ENCODE measurements around the gene FAM13B. TPM values are rescaled to one million over a fixed set of nuclear protein-coding genes. Genes with fewer than 3 reads are reported as not detected.
"Not testable (repeated sequence)": the region's sequence is repeated elsewhere in the genome, so short reads cannot be mapped to it uniquely, and the experiment has no call there.

Gene FAM13B
- polyA plus RNA-seq (ENCODE audit: insufficient read length): 24.6 TPM

DNA sequence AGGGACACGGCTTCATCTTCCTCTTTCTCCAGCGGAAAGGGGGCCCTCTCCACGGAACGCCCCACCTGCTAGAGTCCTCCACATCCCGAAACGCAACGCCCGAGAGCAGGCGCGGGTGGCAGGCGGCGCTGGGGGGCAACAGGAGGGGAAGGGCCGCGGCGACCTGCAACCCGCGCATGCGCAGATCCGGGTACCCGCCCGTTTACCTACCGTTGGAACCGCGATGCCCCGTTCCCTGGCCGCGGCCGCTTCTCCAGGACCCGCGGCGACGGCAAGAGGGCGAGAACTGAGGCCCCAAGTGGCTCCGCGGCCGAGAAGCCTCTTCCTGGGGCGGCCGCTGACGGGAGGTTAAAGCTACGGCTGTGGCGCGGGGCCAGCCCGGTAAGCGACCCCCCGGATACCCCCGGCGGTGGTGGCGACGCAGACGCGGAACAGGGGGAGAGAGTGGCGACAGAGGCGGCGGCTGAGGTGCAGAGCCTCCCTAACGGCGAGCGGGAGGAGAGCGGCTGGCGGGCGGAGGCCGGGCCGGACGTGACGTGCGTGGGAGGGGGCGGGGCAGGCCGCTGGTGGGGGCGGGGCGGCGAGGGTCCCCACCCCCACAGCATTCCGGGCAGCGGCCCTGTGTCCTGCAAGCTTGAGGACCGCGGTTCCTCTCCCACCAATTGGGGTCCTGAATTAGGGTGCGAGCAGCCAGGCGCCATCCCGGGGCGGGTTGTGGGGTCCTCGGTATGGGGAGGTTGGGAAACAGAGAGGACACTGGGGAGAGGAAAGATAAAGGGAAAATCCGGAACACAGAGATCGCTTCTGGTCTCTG, at the start of gene FAM13B:
Gene FAM13B, minus strand, starts transcription at position 508 of the 814 bp plus-strand sequence. CDS start 13,968 bp downstream, outside the sequence.
- peak; percentile 69 for DNase-seq

DNA sequence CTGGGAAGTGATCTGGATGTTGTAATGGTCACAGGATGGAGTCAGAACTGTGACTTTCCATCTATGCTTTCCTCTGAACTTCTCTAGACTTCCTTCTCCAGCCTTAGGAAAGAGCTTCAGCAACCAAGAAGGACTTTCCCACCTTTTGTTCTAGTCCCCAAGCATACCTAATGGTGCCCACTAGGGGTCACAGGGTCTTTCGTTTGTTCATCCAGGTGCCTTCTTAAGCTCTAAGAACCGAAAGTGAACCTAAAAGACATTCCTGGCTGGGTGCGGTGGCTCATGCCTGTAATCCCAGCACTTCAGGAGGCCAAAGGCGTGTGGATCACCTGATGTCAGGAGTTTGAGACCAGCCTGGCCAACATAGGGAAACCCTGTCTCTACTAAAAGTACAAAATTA, 49.2 kb upstream of the FAM13B start:
- no peak for DNase-seq

DNA sequence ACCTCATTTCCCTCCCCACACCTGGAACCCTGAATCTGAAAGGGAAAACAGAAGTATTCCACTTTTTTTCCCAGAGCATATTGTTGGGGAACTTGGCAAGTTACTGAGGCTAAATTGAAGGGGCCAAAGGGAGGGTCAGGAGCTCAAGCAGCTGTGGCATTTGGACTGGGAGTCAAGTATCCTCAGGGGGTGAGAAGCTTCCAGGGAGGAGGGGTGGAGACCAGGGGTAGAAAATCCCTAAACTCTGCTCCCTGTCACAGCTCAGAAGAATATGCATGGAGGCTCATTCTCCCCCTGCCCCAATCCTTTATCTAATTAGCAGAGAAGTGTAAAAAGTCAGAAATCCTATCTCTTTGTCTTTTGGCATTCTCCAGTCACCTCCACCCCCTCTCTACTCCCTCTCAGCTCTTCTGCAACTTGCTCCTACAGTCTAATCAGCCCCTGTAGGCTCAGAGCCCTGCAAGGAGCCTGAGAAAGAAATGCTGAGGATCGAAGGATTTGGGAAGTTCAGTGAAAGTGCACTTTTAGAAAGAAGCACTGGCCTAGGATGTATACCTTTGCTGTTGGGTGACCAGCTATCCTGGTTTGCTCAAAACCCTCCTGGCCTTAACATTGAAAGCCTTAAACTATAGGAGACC, 45.2 kb upstream of the FAM13B start:
- DNase-seq: no peak

DNA sequence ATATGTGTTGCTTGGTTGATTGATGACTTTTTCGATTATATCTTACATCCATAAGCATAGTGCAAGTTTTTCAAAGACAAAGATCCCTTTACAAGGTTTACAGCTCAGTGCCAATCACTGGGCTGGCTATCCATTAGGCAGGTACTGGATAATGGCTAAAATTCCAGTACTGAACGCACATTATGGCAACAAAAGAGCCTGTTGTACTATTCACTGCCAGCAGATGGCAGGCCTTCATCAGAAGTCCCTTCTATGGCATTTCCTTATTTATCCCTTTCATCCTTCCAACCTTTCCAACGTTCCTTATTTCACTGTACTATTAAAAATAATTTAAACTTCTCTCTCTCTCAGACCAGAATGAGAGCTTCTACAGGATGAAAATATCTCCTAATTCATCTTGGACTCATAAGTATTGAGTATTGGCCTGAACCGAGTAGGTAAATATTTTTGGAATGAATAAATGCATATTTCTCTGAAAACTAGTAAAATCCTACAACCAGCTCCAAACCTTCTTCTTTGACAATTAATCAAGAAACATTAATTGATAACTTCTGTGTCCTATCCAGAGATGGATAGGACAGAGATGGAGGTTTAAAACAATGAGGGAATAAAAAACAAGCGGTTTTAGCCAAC, 44.3 kb upstream of the FAM13B start:
- DNase-seq: peak; percentile 62

DNA sequence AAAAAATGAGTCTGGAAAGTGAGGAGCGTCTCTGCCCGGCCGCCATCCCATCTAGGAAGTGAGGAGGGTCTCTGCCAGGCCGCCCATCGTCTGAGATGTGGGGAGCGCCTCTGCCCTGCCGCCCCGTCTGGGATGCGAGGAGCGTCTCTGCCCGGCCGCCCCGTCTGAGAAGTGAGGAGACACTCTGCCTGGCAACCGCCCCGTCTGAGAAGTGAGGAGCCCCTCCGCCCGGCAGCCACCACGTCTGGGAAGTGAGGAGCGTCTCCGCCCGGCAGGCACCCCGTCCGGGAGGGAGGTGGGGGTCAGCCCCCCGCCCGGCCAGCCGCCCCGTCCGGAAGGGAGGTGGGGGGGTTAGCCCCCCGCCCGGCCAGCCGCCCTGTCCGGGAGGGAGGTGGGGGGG, 37.1 kb upstream of the FAM13B start:
- not testable (repeated sequence) for DNase-seq

DNA sequence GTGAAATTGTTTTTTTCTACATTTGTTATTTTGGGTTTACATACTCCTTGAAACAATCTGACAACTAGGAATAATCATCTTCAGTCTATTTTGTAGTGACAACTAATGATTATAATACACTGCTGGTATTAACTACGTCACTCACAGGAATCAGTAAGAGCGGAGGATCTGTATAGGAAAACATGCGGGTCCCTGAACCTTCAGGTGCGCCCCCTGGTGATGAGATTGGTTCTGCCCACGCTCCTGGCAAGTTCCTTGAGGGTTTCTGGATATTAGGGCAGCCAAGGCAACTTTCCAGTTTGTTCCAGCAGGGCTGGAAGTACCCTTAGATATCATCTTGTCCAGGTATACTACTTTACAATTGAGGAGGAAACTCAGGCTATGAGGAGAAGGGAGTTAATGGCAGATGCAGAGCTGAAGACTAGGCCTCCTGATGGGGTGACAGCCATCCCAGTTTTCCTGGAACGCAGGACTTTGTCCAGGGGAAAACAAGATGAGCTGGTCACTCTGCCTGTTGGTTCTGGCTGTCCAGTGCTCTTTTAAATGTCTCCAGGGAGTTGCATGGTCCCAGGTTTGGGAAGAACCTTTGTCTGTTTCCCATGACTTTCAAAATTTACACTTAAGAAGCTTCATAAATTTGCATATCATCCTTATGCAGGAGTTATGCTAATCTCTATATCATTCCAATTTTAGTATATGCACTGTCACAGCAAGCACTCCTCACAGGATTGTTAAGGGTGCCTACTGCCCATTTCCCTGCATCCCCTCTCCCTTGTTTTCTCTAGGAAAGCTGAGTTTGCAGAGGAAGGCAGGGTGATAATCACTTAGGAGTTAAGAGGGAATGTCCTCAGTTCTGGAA, 36.1 kb upstream of the FAM13B start:
- peak; percentile 23 for DNase-seq

DNA sequence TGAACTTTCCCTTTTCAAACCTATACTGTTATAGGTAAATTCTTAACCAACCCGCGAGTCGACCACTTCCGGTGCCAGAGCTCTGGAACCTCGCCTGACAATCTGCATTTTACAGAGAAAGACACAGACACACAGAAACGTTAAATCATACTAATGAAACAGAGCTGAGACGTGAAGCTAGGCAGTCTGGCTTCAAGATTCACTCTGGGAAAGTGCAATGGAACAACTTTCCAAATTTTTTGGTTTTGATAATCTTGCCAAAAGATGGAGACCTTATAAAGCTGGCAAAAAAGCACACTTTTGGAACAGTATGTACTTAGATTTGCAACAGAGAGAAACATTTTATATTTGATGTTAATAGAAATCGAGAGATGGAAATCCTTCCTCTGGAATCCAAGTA, 35.1 kb upstream of the FAM13B start:
- DNase-seq: no peak

DNA sequence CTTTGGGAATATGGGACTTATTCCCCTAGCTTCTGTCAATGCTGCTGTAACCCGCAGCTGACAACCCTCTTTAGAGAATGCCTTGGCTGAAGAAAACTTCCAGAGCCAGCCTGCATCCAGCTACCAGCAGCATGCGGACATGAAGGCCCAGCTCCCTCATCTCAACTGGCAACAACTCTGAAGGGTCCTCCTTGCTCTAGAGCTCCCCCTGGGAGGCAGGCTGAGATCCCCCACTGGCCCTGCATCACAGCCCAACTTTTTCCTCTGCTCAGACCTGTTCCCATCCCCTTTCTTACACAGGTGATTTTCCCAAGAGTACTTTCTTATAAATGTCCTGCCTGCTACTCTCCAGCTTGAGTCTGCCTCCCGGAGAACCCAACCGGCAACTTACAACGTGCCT, 32.2 kb upstream of the FAM13B start:
- DNase-seq: no peak

DNA sequence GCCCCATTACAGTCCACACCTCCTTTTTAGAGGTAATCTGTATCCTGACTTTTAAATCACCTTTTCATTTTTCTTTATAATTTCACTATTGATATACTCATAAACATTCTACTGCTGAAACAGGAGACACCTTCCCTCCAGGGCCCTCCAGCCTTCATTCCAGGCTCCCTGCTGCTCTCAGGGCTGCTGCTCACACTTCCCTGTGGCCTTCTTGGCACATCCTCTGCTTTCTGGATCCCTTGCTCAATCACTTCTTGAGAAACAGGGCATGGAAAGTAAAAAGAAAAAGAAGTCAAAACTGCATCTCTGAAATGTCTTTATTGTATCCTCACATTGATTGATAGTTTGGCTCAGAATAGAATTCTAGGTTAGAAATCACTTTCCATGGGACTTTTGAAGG, 31.6 kb upstream of the FAM13B start:
- no peak for DNase-seq

DNA sequence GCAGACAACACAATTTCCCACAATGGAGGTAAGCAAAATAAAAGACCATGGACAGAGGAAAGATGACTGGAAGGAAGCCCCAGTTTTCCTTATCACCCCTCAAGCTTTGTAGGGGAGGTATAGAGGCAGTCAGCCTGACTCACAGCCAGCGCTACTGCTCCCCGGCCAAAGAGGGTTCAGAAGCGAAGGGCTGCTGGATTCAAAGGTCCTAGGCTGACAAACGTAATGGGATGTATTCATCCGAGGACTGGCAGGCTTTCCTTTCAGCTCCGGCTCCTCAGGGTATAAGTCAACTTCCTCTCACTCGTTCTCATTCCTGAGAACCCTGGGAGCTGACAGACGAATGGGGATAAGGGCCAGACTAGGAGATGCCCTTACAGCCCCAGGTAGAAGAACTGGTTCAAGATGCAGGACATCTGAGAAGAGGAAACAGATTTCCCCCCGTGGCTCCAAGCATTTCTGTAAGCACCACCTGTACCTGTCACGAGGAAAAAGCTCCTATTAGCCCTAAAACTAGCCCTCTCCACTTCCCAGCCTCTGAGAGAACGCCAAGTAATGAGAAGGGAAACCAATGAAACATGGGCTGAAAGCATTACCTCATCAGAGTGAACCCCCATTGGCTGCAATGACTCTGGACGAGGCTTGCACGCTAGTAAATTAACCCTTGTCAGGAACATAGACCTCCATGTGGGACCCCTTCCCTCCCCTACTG, 22.1 kb upstream of the FAM13B start:
- no peak for DNase-seq

DNA sequence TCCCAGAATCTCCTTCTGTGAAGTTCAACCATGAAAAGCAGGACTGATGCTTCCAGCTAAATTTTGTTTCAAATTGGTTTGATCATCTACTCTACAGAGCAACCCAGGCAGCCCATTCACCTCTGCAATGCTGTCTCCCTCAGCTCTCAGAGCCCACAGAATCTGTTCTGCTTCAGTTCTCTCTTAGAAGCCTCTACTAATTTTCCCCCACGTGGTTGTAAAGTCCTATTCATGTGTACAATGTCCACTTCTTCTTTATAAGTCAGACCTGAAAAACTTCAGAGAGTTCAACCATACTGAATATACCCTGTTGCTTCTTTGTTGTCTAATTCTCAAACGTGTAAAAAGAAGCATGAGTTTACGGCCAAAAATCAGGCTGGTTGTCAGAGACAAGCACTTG, 21.3 kb upstream of the FAM13B start:
- no peak for DNase-seq

DNA sequence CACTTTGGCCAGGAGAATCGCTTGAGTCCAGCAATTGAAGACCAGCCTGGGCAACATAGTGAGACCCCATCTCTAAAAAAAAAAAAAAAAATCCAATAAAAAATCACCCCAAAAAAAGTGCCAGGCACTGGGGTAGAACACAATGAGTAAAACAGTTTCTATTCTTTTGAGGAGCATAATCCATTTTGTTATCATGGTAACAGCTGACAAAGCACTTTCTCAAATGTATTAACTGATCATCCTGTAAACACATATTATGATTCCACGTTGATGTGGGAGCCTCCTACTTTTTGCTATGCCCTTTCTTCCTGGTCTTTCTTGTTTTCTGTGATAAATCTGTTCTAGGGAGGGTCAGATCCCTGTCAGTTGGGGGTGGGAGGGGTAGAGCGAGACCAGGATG, 20.7 kb upstream of the FAM13B start:
- DNase-seq: no peak

DNA sequence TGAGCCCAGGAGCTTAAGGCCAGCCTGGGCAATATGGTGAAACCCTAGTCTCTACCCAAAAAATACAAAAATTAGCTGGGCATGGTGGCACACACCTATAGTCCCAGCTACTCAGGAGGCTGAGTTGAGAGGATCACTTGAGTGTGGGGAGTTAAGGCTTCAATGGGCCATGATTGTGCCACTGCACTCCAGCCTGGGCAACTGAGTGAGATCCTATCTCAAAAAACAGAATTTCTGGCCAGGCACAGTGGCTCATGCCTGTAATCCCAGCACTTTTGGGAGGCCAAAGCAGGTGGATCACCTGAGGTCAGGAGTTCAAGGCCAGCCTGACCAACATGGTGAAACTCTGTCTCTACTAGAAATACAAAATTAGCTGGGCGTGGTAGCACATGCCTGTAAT, 19.8 kb upstream of the FAM13B start:
- not testable (repeated sequence) for DNase-seq

DNA sequence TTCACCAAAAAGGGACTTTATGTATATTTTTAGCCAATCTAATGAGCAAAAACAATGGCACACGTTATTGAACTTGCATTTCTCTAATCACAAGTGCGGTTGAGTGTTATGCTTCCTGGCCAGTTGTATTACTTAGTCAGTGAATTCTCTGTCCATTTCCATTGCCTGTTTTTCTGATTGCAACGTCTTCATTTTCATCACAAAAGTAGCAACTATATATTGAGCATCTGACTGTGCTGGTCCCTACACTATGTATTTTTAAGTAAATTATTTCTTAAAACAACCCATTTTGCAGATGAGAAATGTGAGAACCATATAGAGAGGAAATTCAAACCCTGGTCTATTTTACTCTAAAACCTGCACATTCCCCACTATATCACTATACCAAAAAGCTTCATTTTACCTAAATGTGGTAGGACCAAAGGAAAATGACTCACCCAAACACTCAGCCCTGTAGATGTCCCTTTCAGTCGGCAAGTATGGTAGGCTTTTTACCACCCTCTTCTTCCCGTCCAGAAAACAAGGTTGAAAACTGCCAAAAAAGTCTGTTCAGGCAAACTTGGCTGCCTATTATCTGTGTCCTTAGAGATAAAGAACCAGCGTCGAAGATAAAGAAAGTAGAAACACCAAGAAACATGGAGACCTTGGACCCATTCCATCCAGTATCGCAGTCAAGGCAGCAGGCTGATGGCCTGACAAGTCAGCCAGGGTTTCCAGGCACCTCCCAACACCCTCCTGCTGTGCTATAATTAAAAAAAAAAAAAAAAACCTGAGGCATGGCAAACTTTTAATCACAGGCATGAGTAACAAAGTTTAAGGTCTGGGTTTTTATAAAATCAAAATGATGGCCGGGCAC, 18.8 kb upstream of the FAM13B start:
- no peak for DNase-seq

DNA sequence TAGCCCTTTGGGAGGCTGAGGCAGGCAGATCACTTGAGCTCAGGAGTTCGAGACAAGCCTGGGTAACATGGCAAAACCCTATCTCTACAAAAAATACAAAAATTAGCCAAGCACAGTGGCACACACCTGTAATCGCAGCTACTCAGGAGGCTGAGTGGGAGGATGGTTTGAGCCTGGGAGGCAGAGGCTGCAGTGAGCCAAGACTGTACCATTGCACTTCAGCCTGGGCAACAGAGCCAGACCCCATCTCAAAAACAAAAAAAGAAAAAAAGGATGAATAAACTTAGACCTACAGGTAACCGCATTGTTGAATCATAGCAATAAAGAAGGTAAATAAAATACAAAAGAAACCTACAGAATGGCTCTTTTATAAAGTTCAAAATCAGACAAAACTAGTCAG, 12.4 kb upstream of the FAM13B start:
- DNase-seq: not testable (repeated sequence)

DNA sequence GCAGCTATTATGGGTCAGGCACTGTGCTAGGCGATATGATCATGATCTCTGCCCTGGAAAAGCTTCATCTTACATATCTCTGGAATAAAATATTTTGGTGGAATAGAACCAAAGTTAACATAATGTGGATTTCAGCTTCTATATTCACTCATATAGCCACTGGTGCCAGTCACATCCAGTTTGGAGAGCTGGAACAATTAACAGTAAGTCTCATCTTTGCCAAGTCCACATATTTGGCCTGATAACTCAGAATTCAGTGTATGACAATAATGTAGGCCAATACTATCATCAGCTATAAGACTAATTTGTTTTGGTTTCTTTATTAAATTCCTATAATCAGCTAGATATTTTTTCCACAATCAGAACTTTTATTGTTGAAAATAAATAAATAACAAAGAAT, 5.9 kb upstream of the FAM13B start:
- no peak for DNase-seq

DNA sequence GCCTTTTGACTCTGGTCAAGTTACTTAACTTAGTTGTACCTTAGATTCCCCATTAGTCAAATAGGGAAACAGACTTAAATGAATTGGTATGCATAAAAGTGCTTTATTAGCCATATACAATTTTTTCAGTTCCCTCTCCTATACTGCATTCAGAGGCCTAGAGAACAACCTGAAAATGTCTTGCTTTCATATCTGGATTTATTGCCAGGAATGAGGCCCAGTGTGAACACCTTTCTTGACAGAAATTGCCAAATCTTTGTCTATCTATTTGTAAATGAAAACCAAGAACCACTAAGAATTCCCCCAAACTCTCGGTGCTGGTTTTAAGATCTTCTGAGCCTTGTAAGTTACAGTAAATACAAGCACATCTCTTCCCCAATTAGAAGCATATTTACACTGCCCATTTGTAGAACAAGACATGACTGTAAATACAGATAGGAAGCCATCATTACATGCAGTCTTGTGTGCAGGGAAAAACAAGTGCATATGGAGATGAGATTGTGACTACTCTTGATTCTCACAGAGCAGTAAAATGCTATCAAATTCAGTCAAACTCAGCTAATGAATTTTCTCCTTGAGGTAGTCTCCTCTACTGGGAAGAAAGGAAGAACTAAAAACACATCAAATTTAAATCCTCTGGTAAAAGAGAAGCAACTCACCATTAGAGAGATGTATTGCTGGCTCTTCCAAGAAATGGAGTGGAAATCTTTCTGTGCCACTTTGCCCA, 5.2 kb upstream of the FAM13B start:
- no peak for DNase-seq

DNA sequence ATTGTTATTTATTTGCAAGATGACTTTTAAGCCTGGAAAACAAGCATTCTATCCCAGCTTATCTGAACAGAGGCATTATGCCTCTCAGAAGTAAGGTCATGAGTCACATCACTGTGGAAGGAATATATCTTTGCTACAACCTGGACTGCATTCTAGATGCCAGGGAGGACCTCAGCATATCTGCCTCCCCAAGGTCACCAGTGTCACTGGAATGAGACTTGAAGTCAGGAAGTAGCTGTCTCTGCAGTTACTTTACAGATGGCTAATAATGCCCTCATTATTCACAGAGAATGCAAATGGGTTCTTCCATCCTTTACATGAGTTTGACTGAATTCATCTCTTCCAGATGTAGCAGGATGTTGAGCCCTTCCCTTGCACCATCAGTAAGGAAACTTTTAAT, 4.4 kb upstream of the FAM13B start:
- no peak for DNase-seq

DNA sequence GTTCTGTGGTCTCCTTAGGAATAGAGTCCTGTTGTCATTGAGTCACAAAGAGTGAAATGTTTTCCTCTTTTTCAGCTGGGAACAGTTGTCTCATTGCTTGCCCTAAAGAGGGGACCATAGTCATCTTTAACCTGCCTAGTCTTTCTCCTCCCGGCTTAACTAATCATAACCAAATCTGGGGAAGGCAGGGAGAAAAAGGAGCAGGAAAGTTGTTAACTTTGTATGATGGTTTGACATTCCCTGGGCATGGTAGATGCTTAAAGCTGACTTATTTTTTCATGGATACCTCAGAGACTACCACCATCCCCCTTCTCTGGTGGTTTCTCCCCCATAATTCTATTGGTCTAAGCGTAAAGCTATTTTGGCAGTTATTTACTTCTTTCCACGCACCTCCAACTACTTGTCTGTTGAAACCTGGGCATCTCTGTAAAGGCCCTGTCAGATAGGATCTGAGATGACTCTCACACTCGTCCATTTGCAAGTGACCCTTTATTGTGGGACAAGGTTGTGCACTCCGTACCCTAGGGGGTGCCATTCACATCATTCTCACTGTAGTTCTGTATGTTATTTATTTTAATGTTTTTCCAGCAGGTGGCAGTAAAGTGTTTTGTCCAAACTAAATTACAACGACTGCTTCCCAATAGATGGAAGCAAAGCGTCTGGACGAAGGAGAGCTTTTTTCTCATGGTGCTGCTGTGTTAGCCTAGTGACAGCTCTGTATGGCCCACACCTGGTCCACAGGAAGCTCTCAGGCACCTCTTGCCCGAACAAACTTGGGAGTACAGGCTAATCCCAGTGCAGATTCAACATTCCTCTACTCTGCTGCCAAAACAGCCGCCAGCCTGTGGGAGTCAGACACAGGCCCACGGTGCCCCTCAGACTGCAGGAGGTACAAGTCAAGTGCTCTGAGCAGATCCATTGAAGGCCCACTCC, 3.0 kb upstream of the FAM13B start:
- peak; percentile 71 for DNase-seq
